K562 treated with DMSO at 1 percent for 4 hours (cell line): ENCODE results near the gene KRTAP4-3. TPM values are rescaled to one million over a fixed set of nuclear protein-coding genes. Genes with fewer than 3 reads are reported as not detected.

Experiments used
- total RNA-seq: library from RNA; unstranded; fragments of 300-600 nt; gene quantifications from 2 replicates; pipeline ENCODE4 v1.2.3, GENCODE V29; 2022; ENCODE audit not compliant: insufficient read depth

Gene KRTAP4-3
- total RNA-seq = not detected in 2 replicates

GRCh38 chr17:41168121-41168520 lies at the start of gene KRTAP4-3:
KRTAP4-3 (minus strand) TSS chr17:41168221; CDS start chr17:41168172, 49 bp downstream.

GRCh38 chr17:41189837-41190318 lies 21.9 kb upstream of the KRTAP4-3 start, which contains the start of gene KRTAP9-1:
KRTAP9-1 (plus strand) TSS chr17:41189887; CDS start chr17:41189887, 0 bp downstream.

GRCh38 chr17:41184480-41184961 lies 16.5 kb upstream of the KRTAP4-3 start, which contains the start of gene KRTAP4-1:
KRTAP4-1 (minus strand) TSS chr17:41184911; CDS start chr17:41184854, 57 bp downstream.

GRCh38 chr17:41177727-41178271 lies 9.8 kb upstream of the KRTAP4-3 start, which contains the start of gene KRTAP4-2:
KRTAP4-2 (minus strand) TSS chr17:41178221; CDS start chr17:41178164, 57 bp downstream.

GRCh38 chr17:41160648-41161047 lies 7.4 kb downstream of the KRTAP4-3 start, which contains the start of gene KRTAP4-4:
KRTAP4-4 (minus strand) TSS chr17:41160748; CDS start chr17:41160691, 57 bp downstream.

GRCh38 chr17:41149652-41149985 lies 18.4 kb downstream of the KRTAP4-3 start, which contains the start of gene KRTAP4-5:
KRTAP4-5 (minus strand) TSS chr17:41149825; CDS start chr17:41149767, 58 bp downstream.

GRCh38 chr17:41140360-41141131 lies 27.5 kb downstream of the KRTAP4-3 start, which contains the start of gene KRTAP4-6:
KRTAP4-6 (minus strand) TSS chr17:41140544; CDS start chr17:41140487, 57 bp downstream.

GRCh38 chr17:41123991-41124371 lies 44.0 kb downstream of the KRTAP4-3 start, which contains the start of gene KRTAP4-12:
KRTAP4-12 (minus strand) TSS chr17:41124182; CDS start chr17:41124122, 60 bp downstream.

GRCh38 chr17:41117846-41118386 lies 50.1 kb downstream of the KRTAP4-3 start, which contains the start of gene KRTAP4-11:
KRTAP4-11 (minus strand) TSS chr17:41118373; CDS start chr17:41118315, 58 bp downstream.

Other genes starting within 250 kb of the KRTAP4-3 start
- not detected in 2 replicates for gene KRT23, start 230.6 kb downstream of the KRTAP4-3 start, total RNA-seq
- not detected in 2 replicates for gene KRT39, start 201.3 kb downstream of the KRTAP4-3 start, total RNA-seq
- gene KRT40, start 183.9 kb downstream of the KRTAP4-3 start, total RNA-seq = not detected in 2 replicates
- gene KRTAP3-3, start 174.1 kb downstream of the KRTAP4-3 start, total RNA-seq = not detected in 2 replicates
- not detected in 2 replicates for gene KRTAP3-2, start 168.3 kb downstream of the KRTAP4-3 start, total RNA-seq
- not detected in 2 replicates for gene KRTAP3-1, start 159.1 kb downstream of the KRTAP4-3 start, total RNA-seq
- not detected in 2 replicates for gene KRTAP1-5, start 141.0 kb downstream of the KRTAP4-3 start, total RNA-seq
- gene KRTAP1-4, start 138.0 kb downstream of the KRTAP4-3 start, total RNA-seq = not detected in 2 replicates
- gene KRTAP1-3, start 133.3 kb downstream of the KRTAP4-3 start, total RNA-seq = not detected in 2 replicates
- not detected in 2 replicates for gene KRTAP1-1, start 126.8 kb downstream of the KRTAP4-3 start, total RNA-seq
- not detected in 2 replicates for gene KRTAP2-1, start 120.9 kb downstream of the KRTAP4-3 start, total RNA-seq
- gene KRTAP2-2, start 113.0 kb downstream of the KRTAP4-3 start, total RNA-seq = not detected in 2 replicates
- not detected in 2 replicates for gene KRTAP2-3, start 108.1 kb downstream of the KRTAP4-3 start, total RNA-seq
- not detected in 2 replicates for gene KRTAP2-4, start 102.3 kb downstream of the KRTAP4-3 start, total RNA-seq
- gene KRTAP4-7, start 84.1 kb downstream of the KRTAP4-3 start, total RNA-seq = not detected in 2 replicates
- gene KRTAP4-8, start 70.1 kb downstream of the KRTAP4-3 start, total RNA-seq = not detected in 2 replicates
- gene KRTAP4-16, start 66.0 kb downstream of the KRTAP4-3 start, total RNA-seq = not detected in 2 replicates
- gene KRTAP4-9, start 62.8 kb downstream of the KRTAP4-3 start, total RNA-seq = not detected in 2 replicates
- gene KRTAP4-11, start 49.8 kb downstream of the KRTAP4-3 start, total RNA-seq = not detected in 2 replicates
- gene KRTAP4-12, start 44.0 kb downstream of the KRTAP4-3 start, total RNA-seq = not detected in 2 replicates
- not detected in 2 replicates for gene KRTAP4-6, start 27.7 kb downstream of the KRTAP4-3 start, total RNA-seq
- gene KRTAP4-5, start 18.4 kb downstream of the KRTAP4-3 start, total RNA-seq = not detected in 2 replicates
- not detected in 2 replicates for gene KRTAP4-4, start 7.5 kb downstream of the KRTAP4-3 start, total RNA-seq
- gene KRTAP4-2, start 10.0 kb upstream of the KRTAP4-3 start, total RNA-seq = not detected in 2 replicates
- not detected in 2 replicates for gene KRTAP4-1, start 16.7 kb upstream of the KRTAP4-3 start, total RNA-seq
- not detected in 2 replicates for gene KRTAP9-1, start 21.7 kb upstream of the KRTAP4-3 start, total RNA-seq
- gene KRTAP9-2, start 58.4 kb upstream of the KRTAP4-3 start, total RNA-seq = not detected in 2 replicates
- gene KRTAP9-3, start 64.2 kb upstream of the KRTAP4-3 start, total RNA-seq = not detected in 2 replicates
- gene KRTAP9-8, start 69.8 kb upstream of the KRTAP4-3 start, total RNA-seq = not detected in 2 replicates
- not detected in 2 replicates for gene KRTAP9-4, start 81.5 kb upstream of the KRTAP4-3 start, total RNA-seq
- gene KRTAP9-9, start 87.2 kb upstream of the KRTAP4-3 start, total RNA-seq = not detected in 2 replicates
- gene KRTAP9-6, start 97.2 kb upstream of the KRTAP4-3 start, total RNA-seq = not detected in 2 replicates
- gene KRTAP9-7, start 107.5 kb upstream of the KRTAP4-3 start, total RNA-seq = not detected in 2 replicates
- gene KRTAP29-1, start 134.6 kb upstream of the KRTAP4-3 start, total RNA-seq = not detected in 2 replicates
- not detected in 2 replicates for gene KRTAP16-1, start 141.1 kb upstream of the KRTAP4-3 start, total RNA-seq
- gene KRTAP17-1, start 147.5 kb upstream of the KRTAP4-3 start, total RNA-seq = not detected in 2 replicates
- gene KRT33A, start 182.6 kb upstream of the KRTAP4-3 start, total RNA-seq = not detected in 2 replicates
- gene KRT33B, start 201.6 kb upstream of the KRTAP4-3 start, total RNA-seq = not detected in 2 replicates
- gene KRT34, start 214.1 kb upstream of the KRTAP4-3 start, total RNA-seq = not detected in 2 replicates
- not detected in 2 replicates for gene KRT31, start 229.4 kb upstream of the KRTAP4-3 start, total RNA-seq